ENCODE data around the gene NRCAM.

DNA sequence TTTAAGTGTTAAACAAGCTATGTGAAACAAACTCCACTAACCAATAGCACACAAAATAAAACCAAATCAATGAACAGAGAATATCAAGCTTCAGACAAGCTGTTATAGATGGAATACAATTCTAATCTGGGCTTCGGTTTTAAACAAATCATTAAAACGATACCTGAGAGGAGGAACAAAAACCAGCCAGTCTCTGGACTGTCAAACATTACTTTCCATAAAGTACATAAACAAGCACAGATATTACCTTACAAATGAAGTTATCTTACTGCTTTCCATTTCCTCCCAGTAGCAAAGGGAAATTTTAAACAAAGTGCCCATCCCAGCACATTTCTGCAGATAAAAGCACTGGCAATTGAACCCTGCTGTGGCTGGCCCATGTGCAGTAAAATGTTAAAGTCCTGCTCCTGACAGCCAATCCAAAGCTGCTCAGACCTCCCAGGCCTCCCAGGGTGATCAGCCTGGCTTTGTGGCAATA, 128.0 kb downstream of the NRCAM start:
- TF ChIP-seq, protein P1, sequence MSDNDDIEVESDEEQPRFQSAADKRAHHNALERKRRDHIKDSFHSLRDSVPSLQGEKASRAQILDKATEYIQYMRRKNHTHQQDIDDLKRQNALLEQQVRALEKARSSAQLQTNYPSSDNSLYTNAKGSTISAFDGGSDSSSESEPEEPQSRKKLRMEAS (IDR thresholded peaks at IDR 0.05; ENCODE audit: low read depth, low read length): no peak
- TF ChIP-seq, protein P2, sequence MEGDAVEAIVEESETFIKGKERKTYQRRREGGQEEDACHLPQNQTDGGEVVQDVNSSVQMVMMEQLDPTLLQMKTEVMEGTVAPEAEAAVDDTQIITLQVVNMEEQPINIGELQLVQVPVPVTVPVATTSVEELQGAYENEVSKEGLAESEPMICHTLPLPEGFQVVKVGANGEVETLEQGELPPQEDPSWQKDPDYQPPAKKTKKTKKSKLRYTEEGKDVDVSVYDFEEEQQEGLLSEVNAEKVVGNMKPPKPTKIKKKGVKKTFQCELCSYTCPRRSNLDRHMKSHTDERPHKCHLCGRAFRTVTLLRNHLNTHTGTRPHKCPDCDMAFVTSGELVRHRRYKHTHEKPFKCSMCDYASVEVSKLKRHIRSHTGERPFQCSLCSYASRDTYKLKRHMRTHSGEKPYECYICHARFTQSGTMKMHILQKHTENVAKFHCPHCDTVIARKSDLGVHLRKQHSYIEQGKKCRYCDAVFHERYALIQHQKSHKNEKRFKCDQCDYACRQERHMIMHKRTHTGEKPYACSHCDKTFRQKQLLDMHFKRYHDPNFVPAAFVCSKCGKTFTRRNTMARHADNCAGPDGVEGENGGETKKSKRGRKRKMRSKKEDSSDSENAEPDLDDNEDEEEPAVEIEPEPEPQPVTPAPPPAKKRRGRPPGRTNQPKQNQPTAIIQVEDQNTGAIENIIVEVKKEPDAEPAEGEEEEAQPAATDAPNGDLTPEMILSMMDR (IDR thresholded peaks at IDR 0.05 in 2 of 3, conservative IDR thresholded peaks at IDR 0.05 in 1 of 3; ENCODE audit: control insufficient read depth in 2 of 3, extremely low read depth in 1 of 3, insufficient read depth in 1 of 3, low read depth in 3 of 3, low read length in 3 of 3): no peak
- TF ChIP-seq SIX5 (IDR thresholded peaks at IDR 0.05; ENCODE audit: low read depth, low read length, severe bottlenecking): no peak
- TF ChIP-seq NR2C2 (IDR thresholded peaks at IDR 0.05; ENCODE audit: borderline replicate concordance, control insufficient read depth, insufficient read length, low read depth): no peak
